SK-N-SH (cell line): ENCODE measurements around the gene CHST11.

Source experiments
- EP300 ChIP-seq, 2 experiments: IDR thresholded peaks; 2 replicates each; pipeline versions ENCODE4 v1.4.0 to v1.6.1; 2012; ENCODE audit warnings: borderline replicate concordance in 1 of 2, low read depth in 1 of 2, low read length in 1 of 2
- FOSL2 ChIP-seq: IDR thresholded peaks from 2 replicates; pipeline ENCODE4 v1.4.0; 2012; ENCODE audit warnings: low read depth, mild to moderate bottlenecking, moderate library complexity, borderline replicate concordance
- FOXM1 ChIP-seq: IDR thresholded peaks from 2 replicates; pipeline ENCODE4 v1.4.0; 2012; ENCODE audit warnings: low read depth, mild to moderate bottlenecking
- RAD21 ChIP-seq: IDR thresholded peaks from 2 replicates; pipeline ENCODE4 v1.6.1; 2012; ENCODE audit warnings: mild to moderate bottlenecking, low read length
- TAF1 ChIP-seq: IDR thresholded peaks from 2 replicates; pipeline ENCODE4 v1.6.1; 2012; ENCODE audit warnings: low read depth, mild to moderate bottlenecking, low read length, moderate library complexity, borderline replicate concordance
- TF ChIP-seq, protein P1 (sequence below): fragments of 200-600 bp; sonication (generic); IDR thresholded peaks from 2 replicates; pipeline ENCODE4 v1.6.1; 2017; ENCODE audit warnings: antibody characterized with exemption, mild to moderate bottlenecking, moderate library complexity

DNA sequence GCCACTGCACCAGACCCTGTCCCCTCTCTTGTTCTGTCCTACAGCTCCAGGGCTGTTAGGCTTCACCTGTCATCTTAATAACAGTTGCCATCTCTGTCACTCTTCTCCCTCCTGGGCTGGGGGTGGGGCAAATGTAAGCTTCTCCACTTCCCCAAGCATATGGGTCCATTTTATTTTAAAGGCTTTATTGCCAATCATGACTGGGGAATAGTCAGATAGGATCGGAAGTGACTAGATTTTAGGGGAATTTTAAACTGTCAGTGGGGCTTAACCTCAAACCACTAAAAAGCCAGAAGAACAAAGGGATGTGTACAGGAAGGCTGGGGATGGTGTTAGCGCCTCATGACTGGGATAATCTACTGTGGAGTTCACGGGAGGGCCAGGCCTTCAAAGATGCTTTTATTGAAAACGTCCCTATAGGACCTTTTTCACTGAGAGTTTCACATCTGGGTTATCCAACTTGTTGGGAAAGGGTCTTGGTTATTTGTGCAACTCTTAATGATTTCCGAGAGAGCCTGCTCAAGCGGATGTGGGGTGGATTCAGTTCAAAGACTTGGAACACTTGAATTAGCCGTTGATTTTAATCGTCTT is 41.6 kb downstream of the CHST11 start:
- TF ChIP-seq FOSL2 (no peak), FOXM1 (no peak), EP300 (IDR thresholded peaks at IDR 0.05; ENCODE audit: borderline replicate concordance in 1 of 2, low read depth in 1 of 2, low read length in 1 of 2) (no peak), RAD21 (no peak), TAF1 (no peak)
- TF ChIP-seq, protein P1, sequence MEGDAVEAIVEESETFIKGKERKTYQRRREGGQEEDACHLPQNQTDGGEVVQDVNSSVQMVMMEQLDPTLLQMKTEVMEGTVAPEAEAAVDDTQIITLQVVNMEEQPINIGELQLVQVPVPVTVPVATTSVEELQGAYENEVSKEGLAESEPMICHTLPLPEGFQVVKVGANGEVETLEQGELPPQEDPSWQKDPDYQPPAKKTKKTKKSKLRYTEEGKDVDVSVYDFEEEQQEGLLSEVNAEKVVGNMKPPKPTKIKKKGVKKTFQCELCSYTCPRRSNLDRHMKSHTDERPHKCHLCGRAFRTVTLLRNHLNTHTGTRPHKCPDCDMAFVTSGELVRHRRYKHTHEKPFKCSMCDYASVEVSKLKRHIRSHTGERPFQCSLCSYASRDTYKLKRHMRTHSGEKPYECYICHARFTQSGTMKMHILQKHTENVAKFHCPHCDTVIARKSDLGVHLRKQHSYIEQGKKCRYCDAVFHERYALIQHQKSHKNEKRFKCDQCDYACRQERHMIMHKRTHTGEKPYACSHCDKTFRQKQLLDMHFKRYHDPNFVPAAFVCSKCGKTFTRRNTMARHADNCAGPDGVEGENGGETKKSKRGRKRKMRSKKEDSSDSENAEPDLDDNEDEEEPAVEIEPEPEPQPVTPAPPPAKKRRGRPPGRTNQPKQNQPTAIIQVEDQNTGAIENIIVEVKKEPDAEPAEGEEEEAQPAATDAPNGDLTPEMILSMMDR = no peak
